Activated CD4-positive, alpha-beta memory T cell treated with anti-CD3 and anti-CD28 coated beads for 36 hours (primary cell): Measurements from ENCODE around the gene ZNF77. TPM values are rescaled to one million over a fixed set of nuclear protein-coding genes. Genes with fewer than 3 reads are reported as not detected.

Experiments used
- total RNA-seq, 2 experiments: library from RNA; stranded (reverse); gene quantifications; one replicate each; pipeline ENCODE4 v1.2.3, GENCODE V29; 2021

Gene ZNF77
- total RNA-seq, 2 experiments from 2014 or later, result 4.3 to 4.8 TPM

Other genes starting within 250 kb of the ZNF77 start
- under 1 TPM; 0.53 to 0.88 TPM for gene GNG7, start 242.3 kb downstream of the ZNF77 start, total RNA-seq
- under 1 TPM in 1 of 2 experiments, not detected in 1; 0.31 TPM for gene DIRAS1, start 223.6 kb downstream of the ZNF77 start, total RNA-seq
- gene SLC39A3, start 205.0 kb downstream of the ZNF77 start, total RNA-seq, result 10 to 100 TPM; 21.0 to 24.0 TPM
- 10 to 100 TPM; 45.6 to 46.2 TPM for gene SGTA, start 161.7 kb downstream of the ZNF77 start, total RNA-seq
- 100 to 1,000 TPM; 126 TPM for gene THOP1, start 159.5 kb downstream of the ZNF77 start, total RNA-seq
- gene ZNF554, start 125.1 kb downstream of the ZNF77 start, total RNA-seq, result 1 to 10 TPM; 2.0 TPM
- gene ZNF555, start 103.5 kb downstream of the ZNF77 start, total RNA-seq, result 1 to 10 TPM; 3.6 to 3.8 TPM
- not detected for gene ZNF556, start 77.6 kb downstream of the ZNF77 start, total RNA-seq
- 1 to 10 TPM; 6.7 to 8.3 TPM for gene ZNF57, start 44.0 kb downstream of the ZNF77 start, total RNA-seq
- gene TLE6, start 32.6 kb upstream of the ZNF77 start, total RNA-seq, result 1 to 10 TPM; 2.5 to 2.6 TPM
- 1 to 10 TPM; 8.5 to 9.9 TPM for gene TLE2, start 84.3 kb upstream of the ZNF77 start, total RNA-seq
- gene TLE5, start 117.5 kb upstream of the ZNF77 start, total RNA-seq, result 100 to 1,000 TPM; 411 to 426 TPM
- 10 to 100 TPM in 1 of 2 experiments, 1 to 10 TPM in 1; 6.3 to 11.6 TPM for gene GNA11, start 149.4 kb upstream of the ZNF77 start, total RNA-seq
- 10 to 100 TPM; 78.4 to 79.5 TPM for gene GNA15, start 191.1 kb upstream of the ZNF77 start, total RNA-seq
- 10 to 100 TPM; 32.7 to 34.0 TPM for gene S1PR4, start 233.8 kb upstream of the ZNF77 start, total RNA-seq
- 10 to 100 TPM; 47.0 to 50.9 TPM for gene NCLN, start 241.0 kb upstream of the ZNF77 start, total RNA-seq